ENCODE data around the gene LYRM4. TPM values are rescaled to one million over a fixed set of nuclear protein-coding genes. Genes with fewer than 3 reads are reported as not detected.
A peak's percentile ranks its signal among the peaks of the same experiment; 100 is the strongest.

Gene LYRM4
- total RNA-seq, 4 donors from 2014 or later: 6.3 to 13.7 (median 7.8) TPM

DNA sequence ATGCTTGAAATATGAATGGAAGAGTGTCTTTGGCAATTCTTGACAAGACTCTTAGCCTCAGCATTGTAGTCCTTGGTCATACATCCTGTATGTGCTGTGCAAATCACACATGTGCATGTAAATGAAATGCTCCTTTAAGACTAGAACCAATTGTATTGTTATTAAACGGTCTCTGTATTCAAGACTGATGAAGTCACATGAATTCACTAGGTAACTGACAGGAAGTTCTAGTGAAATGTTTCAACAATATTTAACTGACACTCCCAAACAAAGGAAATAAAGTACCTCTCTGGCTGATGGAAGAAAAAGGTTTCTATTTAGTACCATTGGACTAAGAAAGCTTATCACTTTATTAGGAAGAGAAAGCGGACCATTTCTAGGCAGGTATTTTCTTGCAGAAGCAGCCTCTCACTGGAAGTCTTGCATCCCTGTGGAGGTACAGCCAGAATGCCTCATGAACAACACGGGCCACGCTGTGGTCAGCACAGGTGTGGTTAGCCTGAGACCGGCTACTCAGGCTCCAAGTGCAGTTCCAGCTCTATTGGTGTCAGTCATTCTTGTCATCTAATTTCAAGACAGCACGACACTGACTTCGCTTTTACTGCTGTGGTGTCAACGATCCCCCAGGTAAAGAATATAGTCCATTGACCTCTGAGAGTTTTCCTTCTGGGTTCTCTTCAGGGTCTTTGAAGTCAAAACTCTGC is 158.3 kb downstream of the LYRM4 start:
- no peaks in the 10 kb centered on the region for H3K36me3 ChIP-seq
- TF ChIP-seq POLR2A (IDR thresholded peaks at IDR 0.05) (no peak), CTCF (IDR thresholded peaks at IDR 0.05) (no peak)

GRCh38 chr6:5100806-5101205 is 159.9 kb downstream of the LYRM4 start:
- H3K4me3 ChIP-seq: no peak overlapping the region
- no peak overlapping the region for H3K27ac ChIP-seq
- no peaks in the 10 kb centered on the region for H3K36me3 ChIP-seq
- no peaks in the 10 kb centered on the region for H3K9me3 ChIP-seq
- H3K4me1 ChIP-seq: no peaks in the 10 kb centered on the region
- TF ChIP-seq CTCF (IDR thresholded peaks at IDR 0.05): no peak
- no peak for TF ChIP-seq POLR2A (IDR thresholded peaks at IDR 0.05)
- no peaks in the 10 kb centered on the region for H3K27me3 ChIP-seq
- DNase-seq: peak in 1 of 3 donors; percentile 30

More for the DNA sequence above, 158.3 kb downstream of the LYRM4 start:
- no peak for DNase-seq
- H3K27me3 ChIP-seq: no peaks in the 10 kb centered on the region
- H3K27ac ChIP-seq: no peak overlapping the region
- H3K9me3 ChIP-seq: no peaks in the 10 kb centered on the region
- H3K4me3 ChIP-seq: no peak overlapping the region
- H3K4me1 ChIP-seq: no peaks in the 10 kb centered on the region

DNA sequence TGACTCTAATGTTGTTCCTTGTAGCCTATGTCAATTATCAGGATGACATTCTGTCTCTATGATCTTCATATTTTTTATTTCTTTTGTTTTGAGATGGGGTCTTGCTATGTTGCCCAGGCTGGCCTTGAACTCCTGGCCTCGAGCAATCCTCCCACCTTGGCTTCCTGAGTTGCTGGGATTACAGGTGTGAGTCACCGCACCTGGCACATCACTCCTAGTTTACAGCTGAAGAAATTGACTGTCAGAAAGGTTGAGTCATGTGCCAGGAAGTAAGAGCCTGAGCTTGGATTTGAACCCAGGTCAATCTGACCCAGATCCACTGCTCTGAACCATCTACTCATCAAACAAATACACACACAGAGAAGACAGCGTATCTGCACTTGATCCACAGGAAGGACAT is 161.2 kb downstream of the LYRM4 start:
- H3K9me3 ChIP-seq: no peaks in the 10 kb centered on the region
- no peaks in the 10 kb centered on the region for H3K4me1 ChIP-seq
- no peak for DNase-seq
- no peaks in the 10 kb centered on the region for H3K36me3 ChIP-seq
- no peak for TF ChIP-seq POLR2A (IDR thresholded peaks at IDR 0.05)
- no peak for TF ChIP-seq CTCF (IDR thresholded peaks at IDR 0.05)
- H3K27me3 ChIP-seq: no peaks in the 10 kb centered on the region
- no peak overlapping the region for H3K27ac ChIP-seq
- H3K4me3 ChIP-seq: no peak overlapping the region

GRCh38 chr6:5098501-5099270 is 162.1 kb downstream of the LYRM4 start:
- H3K27ac ChIP-seq: no peak overlapping the region
- no peak for DNase-seq
- no peaks in the 10 kb centered on the region for H3K36me3 ChIP-seq
- no peaks in the 10 kb centered on the region for H3K27me3 ChIP-seq
- no peaks in the 10 kb centered on the region for H3K4me1 ChIP-seq
- no peak overlapping the region for H3K4me3 ChIP-seq
- H3K9me3 ChIP-seq: no peaks in the 10 kb centered on the region
- no peak for TF ChIP-seq CTCF (IDR thresholded peaks at IDR 0.05)
- no peak for TF ChIP-seq POLR2A (IDR thresholded peaks at IDR 0.05)

DNA sequence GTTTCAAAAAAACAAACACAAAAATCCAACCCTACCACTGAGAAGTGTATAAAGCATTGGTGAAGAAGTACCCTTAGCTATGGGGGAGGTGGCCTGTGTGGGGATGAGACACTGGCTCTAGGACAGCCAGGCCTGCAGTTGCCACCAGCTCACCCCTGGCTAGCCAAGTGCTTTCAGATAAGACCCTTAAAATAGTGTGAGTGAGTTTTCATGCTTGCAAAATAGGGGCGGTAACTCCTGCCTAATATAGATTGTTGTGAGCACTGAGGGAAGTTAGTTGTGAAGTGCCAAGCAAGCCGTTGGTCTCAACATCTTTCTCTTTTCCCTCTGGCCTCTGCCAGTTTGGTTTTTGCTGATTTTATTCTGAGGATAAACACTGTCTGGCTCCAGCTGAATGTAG is 164.3 kb downstream of the LYRM4 start:
- Histone ChIP-seq H3K36me3 (no peaks in the 10 kb centered on the region), H3K27me3 (no peaks in the 10 kb centered on the region), H3K4me3 (no peak overlapping the region), H3K27ac (no peak overlapping the region), H3K9me3 (no peaks in the 10 kb centered on the region), H3K4me1 (no peaks in the 10 kb centered on the region)
- TF ChIP-seq POLR2A (IDR thresholded peaks at IDR 0.05) (no peak), CTCF (IDR thresholded peaks at IDR 0.05) (no peak)
- DNase-seq: no peak
